Dedifferentiated amniotic fluid mesenchymal stem cell (primary cell): Measurements from ENCODE around the gene GTF2F2.

Experiments used
- DNase-seq: peaks from one replicate; pipeline ENCODE4 v3.0.0-alpha.2; 2016; ENCODE audit errors: extremely low spot score

The GTF2F2 gene

GRCh38 chr13:45300190-45300985, 180.1 kb downstream of the GTF2F2 start:
- no peak for DNase-seq

GRCh38 chr13:45301263-45301662, 181.0 kb downstream of the GTF2F2 start:
- no peak for DNase-seq

- DNase-seq: no peak
Measured at GRCh38 chr13:45302507-45302906, 182.2 kb downstream of the GTF2F2 start.

- DNase-seq: no peak
Measured at GRCh38 chr13:45303026-45303425, 182.7 kb downstream of the GTF2F2 start.

GRCh38 chr13:45303866-45304265, 183.6 kb downstream of the GTF2F2 start:
- DNase-seq: no peak

GRCh38 chr13:45305079-45305478, 184.8 kb downstream of the GTF2F2 start:
- no peak for DNase-seq

- DNase-seq: no peak
Measured at GRCh38 chr13:45306966-45307365, 186.7 kb downstream of the GTF2F2 start.

GRCh38 chr13:45310341-45311131, 190.2 kb downstream of the GTF2F2 start:
- no peak for DNase-seq

GRCh38 chr13:45314822-45315221, 194.5 kb downstream of the GTF2F2 start:
- no peak for DNase-seq

- DNase-seq: no peak
Measured at GRCh38 chr13:45315520-45316167, 195.3 kb downstream of the GTF2F2 start.

- DNase-seq: no peak
Measured at GRCh38 chr13:45316338-45316737, 196.0 kb downstream of the GTF2F2 start.

- no peak for DNase-seq
Measured at GRCh38 chr13:45316996-45317395, 196.7 kb downstream of the GTF2F2 start.

- DNase-seq: no peak
Measured at GRCh38 chr13:45320876-45321629, 200.7 kb downstream of the GTF2F2 start.

GRCh38 chr13:45325806-45326205, 205.5 kb downstream of the GTF2F2 start:
- peak; percentile 56 for DNase-seq

- DNase-seq: no peak
Measured at GRCh38 chr13:45327253-45327955, 207.1 kb downstream of the GTF2F2 start.

- peak; percentile 59 for DNase-seq
Measured at GRCh38 chr13:45328661-45329111, 208.4 kb downstream of the GTF2F2 start.

GRCh38 chr13:45331123-45331619, 210.9 kb downstream of the GTF2F2 start:
- no peak for DNase-seq

- no peak for DNase-seq
Measured at GRCh38 chr13:45331692-45332035, 211.4 kb downstream of the GTF2F2 start.

GRCh38 chr13:45332036-45332830, 211.9 kb downstream of the GTF2F2 start:
- DNase-seq: peak; percentile 70

GRCh38 chr13:45332831-45333219, 212.5 kb downstream of the GTF2F2 start:
- no peak for DNase-seq
